Pulmonary artery endothelial cell (primary cell): Measurements from ENCODE around the gene ARHGAP23. TPM values are rescaled to one million over a fixed set of nuclear protein-coding genes. Genes with fewer than 3 reads are reported as not detected.
"Not testable (repeated sequence)": the region's sequence is repeated elsewhere in the genome, so short reads cannot be mapped to it uniquely, and the experiment has no call there.

ENCODE experiments used
- DNase-seq: peaks from one replicate; pipeline ENCODE4 v3.0.0-alpha.2; 2011; ENCODE audit warnings: low read depth, low spot score
- total RNA-seq: library from RNA; depleted of rRNA; stranded (reverse); fragments of >200 nt; gene quantifications from 2 replicates; pipeline ENCODE4 v1.2.3, GENCODE V29; 2014

ARHGAP23 gene
- total RNA-seq, 1 donor from 2014 or later = 44.8 TPM

DNA sequence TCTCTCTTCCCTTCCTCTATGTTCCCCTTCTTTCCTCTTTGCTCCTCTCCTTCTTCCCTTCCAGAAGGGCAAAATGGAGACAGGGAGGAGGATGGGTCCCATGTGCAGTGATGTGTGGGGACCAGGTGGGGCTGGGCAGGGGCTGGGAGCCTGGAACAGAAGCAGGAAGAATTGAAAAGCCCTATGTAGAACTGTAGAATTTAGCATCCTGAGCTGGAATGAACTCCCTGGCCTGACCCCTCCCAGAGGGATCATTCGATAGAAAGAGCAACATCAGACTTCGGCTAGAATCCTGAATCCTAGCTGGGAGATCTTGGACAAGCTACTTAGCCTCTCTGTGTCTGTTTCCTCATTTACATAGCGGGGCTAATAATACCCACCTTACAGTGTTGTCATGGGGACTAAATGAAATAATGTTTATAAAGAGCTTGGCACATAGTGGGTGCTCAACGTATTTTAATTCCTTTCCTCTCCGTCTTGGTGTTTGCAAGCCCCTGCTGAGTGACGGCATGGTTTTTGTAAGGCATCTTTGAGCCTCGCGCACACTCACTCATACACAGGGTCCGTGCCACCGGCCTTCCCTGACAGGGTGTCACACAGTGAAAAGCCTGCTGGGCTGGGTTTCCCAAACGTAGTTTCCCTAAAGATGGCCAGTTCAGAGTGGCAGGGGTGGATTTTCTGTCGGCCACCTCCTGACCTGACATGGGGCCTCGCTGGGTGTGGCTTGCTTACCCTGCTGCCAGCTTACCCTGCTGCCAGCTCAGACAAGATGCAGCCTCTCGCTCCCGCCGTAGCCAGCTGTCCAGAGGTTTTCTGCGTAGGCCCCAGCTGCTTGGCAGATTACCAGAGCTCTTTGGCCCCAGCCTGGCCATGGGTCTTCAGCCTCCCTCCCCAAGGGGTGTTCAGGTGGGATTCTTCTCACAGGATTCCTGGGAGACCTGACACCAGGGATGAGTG, 6.1 kb upstream of the ARHGAP23 start:
- no peak for DNase-seq

DNA sequence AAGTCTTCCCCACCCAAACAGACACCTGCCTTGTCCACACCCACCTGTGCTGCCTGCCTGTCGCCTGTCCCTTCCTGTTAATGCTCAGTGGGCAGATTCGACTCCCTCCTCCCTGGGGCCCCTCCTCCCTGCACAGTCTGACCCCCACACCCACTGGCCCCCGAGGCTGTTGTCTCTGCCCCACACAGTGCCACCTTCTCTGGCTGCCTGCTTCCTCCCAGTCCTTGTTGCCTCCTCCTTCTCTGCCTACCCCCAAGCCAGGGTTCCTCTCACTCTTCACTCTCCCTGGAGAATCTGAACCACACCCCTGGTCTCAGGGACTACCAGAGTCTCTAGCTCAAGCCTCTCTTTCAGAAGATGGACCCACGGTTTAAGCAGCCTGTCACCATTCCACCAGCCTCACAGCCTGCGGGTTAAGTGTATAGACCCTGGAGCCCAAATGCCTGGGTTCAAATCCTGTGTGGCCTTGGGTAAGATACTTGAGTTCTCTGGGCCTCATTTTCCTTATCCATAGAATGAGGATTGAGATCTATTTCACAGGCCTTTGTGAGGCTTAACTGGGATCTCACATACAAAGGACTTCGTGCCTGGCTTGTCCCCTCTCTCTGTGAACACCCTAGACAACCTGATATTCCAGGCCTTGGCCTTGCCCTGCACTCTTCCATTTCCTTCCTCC, 3.8 kb upstream of the ARHGAP23 start:
- DNase-seq = no peak

GRCh38 chr17:38425031-38425430, 3.2 kb upstream of the ARHGAP23 start:
- no peak for DNase-seq

DNA sequence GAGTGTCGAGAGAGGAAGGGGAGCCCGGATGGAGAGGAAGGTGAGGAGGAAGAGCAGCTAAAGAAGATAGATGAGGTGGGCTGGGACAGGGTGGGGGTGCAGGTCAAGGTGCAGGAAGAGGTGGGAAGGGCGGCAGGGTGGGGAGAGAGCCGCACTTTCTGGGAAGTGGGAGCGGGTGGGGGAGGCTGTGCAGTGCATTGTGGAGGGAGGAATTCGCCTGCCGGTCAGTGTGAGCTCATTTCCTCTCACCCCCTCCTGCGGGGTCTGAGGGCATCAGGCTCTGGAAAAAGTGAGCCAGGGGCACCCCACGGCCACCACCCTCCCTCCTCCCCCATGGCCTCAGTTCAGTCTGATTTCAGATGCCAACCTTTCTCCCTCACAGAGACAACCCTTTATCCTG, 2.5 kb upstream of the ARHGAP23 start:
- peak; percentile 49 for DNase-seq

GRCh38 chr17:38426441-38426840, 1.8 kb upstream of the ARHGAP23 start:
- no peak for DNase-seq

GRCh38 chr17:38427160-38427949, 909 bp upstream of the ARHGAP23 start:
- DNase-seq = no peak

GRCh38 chr17:38428643-38429371, 543 bp downstream of the ARHGAP23 start:
- no peak for DNase-seq

DNA sequence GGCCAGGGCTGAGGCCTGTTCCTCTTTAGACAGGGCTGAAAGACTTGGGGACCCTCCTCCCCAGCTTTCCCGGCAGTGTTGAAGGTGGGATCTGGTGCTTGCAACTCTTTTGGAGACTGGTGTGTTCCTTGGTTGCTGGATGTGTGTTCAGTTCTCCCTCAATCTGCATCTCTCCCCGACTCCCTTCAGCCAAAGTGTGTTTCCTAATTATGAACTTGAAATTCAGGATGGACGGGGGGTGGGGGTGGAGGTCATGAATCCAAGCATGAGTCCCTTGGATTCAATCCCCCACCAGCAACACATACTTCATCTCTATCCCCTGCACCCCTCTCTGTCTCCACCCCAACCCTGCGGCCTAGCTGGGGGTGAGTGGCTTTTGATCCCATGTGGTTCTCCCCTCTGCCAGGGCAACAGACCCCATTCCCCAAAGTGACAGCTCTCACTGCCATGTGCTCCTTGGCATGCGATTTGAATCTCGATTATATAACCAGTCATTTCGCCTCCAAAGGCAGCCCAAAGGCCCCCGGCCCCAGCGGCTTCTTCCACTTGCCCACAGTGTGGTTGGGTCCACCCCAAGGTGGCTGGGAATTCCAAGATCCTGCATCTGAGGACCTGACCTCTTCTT, 1.3 kb downstream of the ARHGAP23 start:
- DNase-seq = no peak

- no peak for DNase-seq
Measured at GRCh38 chr17:38430316-38430715, 2.1 kb downstream of the ARHGAP23 start.

GRCh38 chr17:38430822-38431221, 2.6 kb downstream of the ARHGAP23 start:
- no peak for DNase-seq

- DNase-seq = no peak
Measured at GRCh38 chr17:38431346-38432145, 3.3 kb downstream of the ARHGAP23 start.

DNA sequence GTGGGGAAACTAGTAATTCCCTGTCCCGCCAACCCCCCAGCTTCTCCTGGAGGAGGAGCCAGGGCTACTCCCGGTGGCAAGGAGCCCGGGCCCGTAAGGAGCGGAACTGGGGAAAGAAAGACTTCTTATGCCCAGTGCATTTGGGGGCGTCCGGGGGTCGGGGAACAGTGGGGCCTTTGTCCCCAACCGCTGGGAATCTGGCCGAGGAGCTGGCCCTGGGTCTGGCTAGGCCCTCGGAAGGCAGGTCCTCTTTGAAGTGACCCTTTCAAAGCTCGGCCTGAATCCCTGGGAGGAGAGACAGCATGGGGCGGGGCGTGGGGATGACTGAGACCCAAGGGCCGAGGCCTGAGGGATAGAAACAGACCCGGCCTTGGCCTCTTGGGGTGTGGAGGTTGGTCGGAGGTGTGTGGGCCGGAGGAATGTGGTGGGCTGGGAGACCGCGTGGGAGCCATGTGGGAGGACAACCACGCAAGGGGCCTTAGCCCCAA, 6.0 kb downstream of the ARHGAP23 start:
- DNase-seq = no peak

DNA sequence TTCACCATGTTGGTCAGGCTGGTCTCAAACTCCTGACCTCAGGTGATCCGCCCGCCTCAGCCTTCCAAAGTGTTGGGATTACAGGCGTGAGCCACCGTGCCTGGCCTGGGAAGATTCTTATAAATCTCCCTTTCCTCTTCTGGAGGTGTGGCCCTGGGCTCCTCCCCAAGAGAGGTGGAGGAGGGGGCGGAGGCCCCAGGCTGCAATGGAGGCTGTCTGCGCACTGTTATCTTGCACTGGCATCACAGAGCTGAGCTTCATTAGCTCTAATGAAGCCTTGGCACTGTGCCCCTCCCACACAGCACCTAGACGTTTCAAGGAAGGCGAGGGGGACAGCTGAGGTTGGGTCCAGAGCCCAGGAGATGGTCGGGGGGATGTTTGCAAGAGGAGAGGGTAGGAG, 7.5 kb downstream of the ARHGAP23 start:
- DNase-seq = no peak

- DNase-seq = no peak
Measured at GRCh38 chr17:38436386-38436785, 8.1 kb downstream of the ARHGAP23 start.

DNA sequence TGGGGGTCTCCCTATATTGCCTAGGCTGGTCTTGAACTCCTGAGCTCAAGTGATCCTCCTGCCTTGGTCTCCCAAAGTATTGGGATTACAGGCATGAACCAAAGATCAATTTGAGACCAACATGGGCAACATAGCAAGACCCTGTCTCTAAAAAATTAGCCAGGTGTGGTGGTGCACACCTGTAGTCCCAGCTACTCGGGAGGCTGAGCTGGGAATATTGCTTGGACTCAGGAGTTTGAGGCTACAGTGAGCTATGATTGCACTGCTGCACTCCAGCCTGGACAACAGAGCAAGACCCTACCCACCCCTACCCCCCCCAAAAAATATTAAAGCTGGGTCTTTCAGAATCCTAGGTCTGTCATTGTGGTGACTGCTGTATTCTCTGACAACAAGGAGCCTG, 9.0 kb downstream of the ARHGAP23 start:
- not testable (repeated sequence) for DNase-seq

- DNase-seq = no peak
Measured at GRCh38 chr17:38439436-38439835, 11.2 kb downstream of the ARHGAP23 start.

- DNase-seq = no peak
Measured at GRCh38 chr17:38440614-38441397, 12.5 kb downstream of the ARHGAP23 start.

DNA sequence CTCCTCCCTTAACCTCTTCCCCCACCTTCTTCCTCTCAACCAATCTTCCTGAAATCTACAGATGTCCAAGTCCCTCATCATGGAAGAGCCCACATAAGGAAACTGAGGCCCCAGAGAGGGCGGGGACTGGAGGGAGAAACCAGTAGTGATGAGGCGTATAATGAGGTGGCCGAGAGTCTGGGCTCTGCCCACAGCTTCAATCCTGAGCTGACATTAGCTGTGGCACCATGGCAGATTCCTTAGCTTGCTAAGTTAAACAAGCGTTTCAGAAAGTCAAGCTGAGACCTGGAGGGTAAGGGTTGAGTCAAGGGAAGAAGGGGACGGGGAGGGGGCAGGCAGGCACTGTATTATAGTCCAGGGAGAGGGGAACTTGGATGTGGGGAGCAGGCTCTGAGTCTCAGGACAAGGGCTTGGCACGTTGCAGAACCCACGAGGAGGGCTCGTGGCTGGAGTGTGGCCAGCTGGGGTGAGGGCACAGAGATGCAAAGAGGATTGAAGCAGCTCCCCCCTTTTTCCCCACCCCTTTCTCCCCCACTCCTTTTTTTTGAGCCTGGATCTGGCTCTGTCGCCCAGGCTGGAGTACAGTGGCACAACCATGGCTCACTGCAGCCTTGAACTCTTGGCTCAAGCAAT, 13.3 kb downstream of the ARHGAP23 start:
- no peak for DNase-seq
